ENCODE data around the gene PRKN.

DNA sequence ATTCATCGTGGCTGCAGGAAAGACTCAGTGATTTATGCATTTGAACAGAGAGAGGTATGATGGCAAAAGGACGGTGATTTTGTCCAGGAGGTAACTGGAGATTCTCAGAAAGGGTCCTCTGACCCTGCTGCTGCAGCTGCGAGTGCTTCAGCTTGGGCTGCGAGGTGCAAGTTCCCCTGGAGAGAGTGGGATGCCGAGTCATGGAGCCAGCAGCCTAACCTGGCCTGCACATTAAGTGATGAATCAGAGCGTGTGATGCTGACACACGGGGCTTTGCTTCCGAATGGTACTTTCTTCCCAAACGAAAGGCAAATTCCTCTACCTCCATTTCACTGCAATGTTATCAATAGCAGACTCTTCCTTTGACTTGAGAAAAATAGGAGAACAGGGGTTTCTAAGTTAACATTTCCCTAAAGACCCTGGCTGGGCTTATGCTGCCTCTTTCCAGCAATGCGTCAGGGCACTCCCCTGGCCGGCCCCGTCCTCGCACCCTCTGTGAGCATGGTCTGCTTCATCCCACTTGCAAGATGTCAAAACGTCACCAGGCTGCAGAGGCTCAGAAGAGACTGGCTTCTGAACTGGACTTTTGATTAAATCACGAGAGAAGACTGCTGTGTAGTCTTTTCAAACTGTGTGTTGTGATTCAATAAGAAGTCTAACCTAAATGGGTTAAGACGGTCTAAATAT is 825.7 kb downstream of the PRKN start:
- TF ChIP-seq, protein P1, sequence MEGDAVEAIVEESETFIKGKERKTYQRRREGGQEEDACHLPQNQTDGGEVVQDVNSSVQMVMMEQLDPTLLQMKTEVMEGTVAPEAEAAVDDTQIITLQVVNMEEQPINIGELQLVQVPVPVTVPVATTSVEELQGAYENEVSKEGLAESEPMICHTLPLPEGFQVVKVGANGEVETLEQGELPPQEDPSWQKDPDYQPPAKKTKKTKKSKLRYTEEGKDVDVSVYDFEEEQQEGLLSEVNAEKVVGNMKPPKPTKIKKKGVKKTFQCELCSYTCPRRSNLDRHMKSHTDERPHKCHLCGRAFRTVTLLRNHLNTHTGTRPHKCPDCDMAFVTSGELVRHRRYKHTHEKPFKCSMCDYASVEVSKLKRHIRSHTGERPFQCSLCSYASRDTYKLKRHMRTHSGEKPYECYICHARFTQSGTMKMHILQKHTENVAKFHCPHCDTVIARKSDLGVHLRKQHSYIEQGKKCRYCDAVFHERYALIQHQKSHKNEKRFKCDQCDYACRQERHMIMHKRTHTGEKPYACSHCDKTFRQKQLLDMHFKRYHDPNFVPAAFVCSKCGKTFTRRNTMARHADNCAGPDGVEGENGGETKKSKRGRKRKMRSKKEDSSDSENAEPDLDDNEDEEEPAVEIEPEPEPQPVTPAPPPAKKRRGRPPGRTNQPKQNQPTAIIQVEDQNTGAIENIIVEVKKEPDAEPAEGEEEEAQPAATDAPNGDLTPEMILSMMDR (IDR thresholded peaks at IDR 0.05; ENCODE audit: poor library complexity): no peak
- TF ChIP-seq EZH2 (IDR thresholded peaks at IDR 0.05; ENCODE audit: borderline replicate concordance): no peak
